GM19043 (cell line): ENCODE results near the gene SRPK1.

Source experiments
- ATAC-seq: cut with Tn5 transposase; IDR thresholded peaks from one replicate; pipeline ENCODE4 v1.9.1; 2021; ENCODE audit warnings: low read depth; ENCODE audit not compliant: unreplicated experiment

The SRPK1 gene

GRCh38 chr6:35831257-35832007, 89.5 kb downstream of the SRPK1 start:
- no peak for ATAC-seq

- no peak for ATAC-seq
Observed at GRCh38 chr6:35829306-35829705, 91.6 kb downstream of the SRPK1 start.

GRCh38 chr6:35824552-35825192, 96.2 kb downstream of the SRPK1 start:
- ATAC-seq = no peak

GRCh38 chr6:35823601-35824000, 97.3 kb downstream of the SRPK1 start:
- no peak for ATAC-seq

GRCh38 chr6:35817515-35817914, 103.4 kb downstream of the SRPK1 start:
- ATAC-seq = no peak

- ATAC-seq = no peak
Observed at GRCh38 chr6:35811699-35811995, 109.3 kb downstream of the SRPK1 start.

- ATAC-seq = no peak
Observed at GRCh38 chr6:35810971-35811698, 109.8 kb downstream of the SRPK1 start.

- no peak for ATAC-seq
Observed at GRCh38 chr6:35809809-35810208, 111.1 kb downstream of the SRPK1 start.

- no peak for ATAC-seq
Observed at GRCh38 chr6:35808688-35809087, 112.2 kb downstream of the SRPK1 start.

GRCh38 chr6:35804996-35805736, 115.7 kb downstream of the SRPK1 start, which contains the start of gene LHFPL5:
Gene LHFPL5 (plus strand): TSS chr6:35805352. CDS start chr6:35805671, 319 bp downstream.
- no peak for ATAC-seq

GRCh38 chr6:35801148-35801547, 119.8 kb downstream of the SRPK1 start:
- no peak for ATAC-seq

GRCh38 chr6:35798706-35799105, 122.2 kb downstream of the SRPK1 start:
- ATAC-seq = no peak

- ATAC-seq = no peak
Observed at GRCh38 chr6:35797837-35798526, 122.9 kb downstream of the SRPK1 start.

GRCh38 chr6:35796236-35796635, 124.7 kb downstream of the SRPK1 start:
- ATAC-seq = no peak

- no peak for ATAC-seq
Observed at GRCh38 chr6:35795453-35796071, 125.3 kb downstream of the SRPK1 start.

- no peak for ATAC-seq
Observed at GRCh38 chr6:35794536-35795452, 126.1 kb downstream of the SRPK1 start.

GRCh38 chr6:35790683-35791082, 130.2 kb downstream of the SRPK1 start:
- no peak for ATAC-seq

GRCh38 chr6:35788423-35788982, 132.4 kb downstream of the SRPK1 start:
- ATAC-seq = no peak
